Skeletal muscle cell (primary cell): ENCODE data around the gene GLT6D1.
"Not testable (repeated sequence)": the region's sequence is repeated elsewhere in the genome, so short reads cannot be mapped to it uniquely, and the experiment has no call there.

Source experiments
- DNase-seq: peaks from one replicate; pipeline ENCODE4 v3.0.0-alpha.2; 2010; ENCODE audit warnings: low read depth
- H3K4me3 ChIP-seq: 2 replicates; pipeline ENCODE4 v1.5.1; 2011; ENCODE audit warnings: low read depth, mild to moderate bottlenecking, control low read depth, low read length, moderate library complexity

The GLT6D1 gene, protein sequence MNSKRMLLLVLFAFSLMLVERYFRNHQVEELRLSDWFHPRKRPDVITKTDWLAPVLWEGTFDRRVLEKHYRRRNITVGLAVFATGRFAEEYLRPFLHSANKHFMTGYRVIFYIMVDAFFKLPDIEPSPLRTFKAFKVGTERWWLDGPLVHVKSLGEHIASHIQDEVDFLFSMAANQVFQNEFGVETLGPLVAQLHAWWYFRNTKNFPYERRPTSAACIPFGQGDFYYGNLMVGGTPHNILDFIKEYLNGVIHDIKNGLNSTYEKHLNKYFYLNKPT

GRCh38 chr9:135639196-135639595 is at the start of gene GLT6D1:
Gene GLT6D1, minus strand, starts transcription at chr9:135639540. Its CDS starts 353 bp downstream, at chr9:135639187.
- DNase-seq, result no peak
- H3K4me3 ChIP-seq, result no peak within 1 kb of the TSS

DNA sequence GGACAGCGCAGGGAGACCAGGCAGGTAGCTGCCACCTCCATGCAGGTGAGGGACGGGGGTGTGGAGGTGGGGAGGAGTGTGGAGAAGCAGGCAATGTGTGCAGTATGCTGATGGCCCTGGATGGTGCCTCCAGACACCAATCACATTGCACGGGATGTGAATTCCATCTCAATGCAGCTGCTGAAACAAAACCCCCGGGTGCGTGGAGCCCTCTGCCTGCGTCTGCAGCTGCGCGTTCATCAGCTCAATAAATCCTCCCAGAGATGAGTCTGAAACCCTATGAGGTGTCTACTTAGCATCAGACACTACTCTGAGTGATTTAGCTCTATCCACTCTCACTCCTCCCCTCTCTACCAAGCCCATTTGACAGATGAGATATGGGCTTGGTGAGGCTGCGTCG is 49.7 kb upstream of the GLT6D1 start:
- DNase-seq, result no peak
- H3K4me3 ChIP-seq, result no peak overlapping the region

- DNase-seq, result no peak
- H3K4me3 ChIP-seq, result no peak overlapping the region
These were observed 47.9 kb upstream of the GLT6D1 start for GRCh38 chr9:135687216-135687615.

- no peak overlapping the region for H3K4me3 ChIP-seq
- no peak for DNase-seq
These were observed 45.4 kb upstream of the GLT6D1 start for GRCh38 chr9:135684691-135685090.

- H3K4me3 ChIP-seq, result no peak overlapping the region
- DNase-seq, result no peak
These were observed 44.2 kb upstream of the GLT6D1 start for GRCh38 chr9:135683401-135684034.

GRCh38 chr9:135681161-135681560 is 41.8 kb upstream of the GLT6D1 start:
- H3K4me3 ChIP-seq, result no peak overlapping the region

DNA sequence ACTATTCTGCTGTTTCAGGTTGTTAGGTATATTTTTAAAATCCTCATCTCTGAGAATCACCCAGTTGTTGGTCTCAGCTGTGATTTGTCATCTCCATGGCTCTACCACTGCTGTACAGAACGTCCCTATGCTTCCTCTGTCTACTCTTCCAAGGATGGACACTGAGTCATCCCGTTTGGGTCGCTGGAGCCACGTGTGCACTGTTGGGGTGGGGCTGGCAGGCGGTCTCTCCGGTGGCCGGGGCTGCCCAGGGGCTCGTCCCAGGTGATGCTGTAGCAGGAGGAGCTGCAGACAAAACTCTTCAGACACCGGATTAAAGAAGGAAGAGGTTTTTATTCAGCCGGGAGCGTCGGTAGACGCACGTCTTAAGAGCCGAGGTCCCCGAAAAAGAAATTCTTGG is 40.7 kb upstream of the GLT6D1 start:
- DNase-seq, result no peak
- H3K4me3 ChIP-seq, result no peak overlapping the region

More at GRCh38 chr9:135681161-135681560, 41.8 kb upstream of the GLT6D1 start:
- DNase-seq, result no peak

DNA sequence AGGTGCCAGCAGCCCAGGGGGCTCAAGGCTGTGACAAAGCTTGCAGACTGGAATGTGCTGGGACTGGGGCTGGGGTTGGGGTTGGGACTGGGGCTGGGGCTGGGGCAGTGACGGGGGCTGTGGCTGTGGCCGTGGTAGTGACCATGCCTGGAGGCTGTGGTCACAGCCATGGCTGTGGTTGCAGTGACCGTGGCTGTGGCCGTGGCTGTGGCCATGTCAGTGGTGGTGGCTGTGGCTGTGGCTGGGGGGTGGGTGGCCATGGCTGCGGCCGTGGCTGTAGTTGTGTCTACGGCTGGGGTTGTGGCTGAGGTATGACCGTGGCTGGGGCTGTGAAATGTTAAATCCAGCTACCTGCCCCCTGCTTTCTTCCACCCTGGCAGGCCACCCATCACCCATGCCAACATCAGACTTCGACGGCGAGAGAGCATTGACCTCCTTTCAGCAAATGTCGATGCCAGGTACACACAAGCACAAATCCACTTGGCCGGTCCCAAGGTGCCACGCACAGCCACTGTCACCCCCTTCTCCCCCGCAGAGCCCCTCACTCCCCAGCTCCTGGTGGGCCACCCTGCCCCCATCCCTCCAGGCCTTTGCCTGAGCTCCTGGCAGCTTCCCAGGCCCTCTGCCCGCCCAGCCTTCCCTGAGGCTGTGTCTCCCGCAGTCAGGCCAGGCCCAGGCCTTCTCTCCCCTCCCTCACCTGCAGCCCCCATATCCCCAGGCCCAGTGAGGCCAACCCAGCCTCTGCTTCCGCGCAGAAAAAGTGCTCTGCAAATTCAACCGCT is 39.1 kb upstream of the GLT6D1 start:
- DNase-seq, result no peak

DNA sequence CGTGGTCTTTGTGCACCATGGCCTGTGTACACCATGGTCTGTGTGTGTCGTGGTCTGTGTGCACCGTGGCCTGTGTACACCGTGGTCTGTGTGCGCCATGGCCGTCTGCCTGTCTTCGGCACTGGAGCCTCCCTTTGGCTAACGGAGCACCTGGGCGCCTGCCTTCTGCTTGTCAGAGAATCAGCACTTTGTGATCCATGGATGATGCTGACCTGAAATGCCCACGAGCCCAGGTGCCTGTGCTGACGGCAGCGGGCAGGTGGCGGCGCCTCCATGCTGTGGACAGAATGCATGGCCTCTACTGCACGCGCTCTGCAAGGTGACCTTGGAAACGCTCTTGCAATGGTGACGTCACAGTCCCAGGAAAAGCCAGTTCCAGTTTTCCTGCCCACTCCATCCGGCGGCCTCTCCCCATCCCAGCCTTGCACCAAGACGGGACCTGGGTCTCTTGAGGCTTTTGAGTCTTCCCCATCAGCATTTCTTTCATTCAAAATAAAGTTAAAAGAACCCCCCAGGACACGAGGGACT is 38.4 kb upstream of the GLT6D1 start:
- H3K4me3 ChIP-seq, result no peak overlapping the region
- no peak for DNase-seq

More for the DNA sequence above, 39.1 kb upstream of the GLT6D1 start:
- no peak overlapping the region for H3K4me3 ChIP-seq

DNA sequence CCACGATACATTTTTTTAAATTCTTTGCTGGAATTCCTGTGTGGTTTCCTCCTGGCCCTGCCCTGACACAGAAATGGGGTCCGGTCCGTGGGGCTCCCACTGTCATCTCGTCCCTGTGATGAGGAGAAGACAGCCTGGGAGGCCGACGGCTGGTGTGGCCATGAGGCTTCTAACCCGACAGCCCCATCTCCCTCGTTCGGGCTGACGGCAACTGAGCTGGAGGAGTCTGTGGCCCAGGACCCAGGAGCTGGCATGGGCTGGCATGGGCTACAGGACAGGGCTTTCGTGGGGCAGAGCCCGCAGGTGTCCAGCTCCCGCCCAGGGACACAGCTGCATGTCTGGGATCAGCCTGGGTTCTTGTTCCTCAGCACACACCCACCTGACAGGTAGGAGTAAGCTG is 37.6 kb upstream of the GLT6D1 start:
- H3K4me3 ChIP-seq, result no peak overlapping the region
- no peak for DNase-seq

DNA sequence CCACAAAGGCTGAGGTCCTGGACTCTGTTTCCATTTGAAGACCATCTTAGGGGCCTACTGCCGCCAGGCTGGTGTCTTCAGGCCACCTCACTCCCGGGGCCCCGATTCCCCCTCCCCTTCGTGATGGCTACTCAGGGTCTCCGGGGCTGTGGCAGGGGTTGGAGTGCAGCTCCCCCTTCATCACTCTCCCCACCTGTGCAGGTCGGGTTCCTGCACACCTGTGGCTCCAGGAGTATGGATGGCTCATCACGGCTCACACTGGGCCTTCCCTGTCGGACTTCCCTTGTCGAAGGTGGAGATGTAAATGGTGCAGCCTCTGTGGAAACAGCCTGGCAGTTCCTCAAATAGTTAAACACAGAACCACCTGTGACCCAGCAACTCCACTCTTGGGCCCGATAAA is 35.6 kb upstream of the GLT6D1 start:
- DNase-seq, result no peak
- H3K4me3 ChIP-seq, result no peak overlapping the region

DNA sequence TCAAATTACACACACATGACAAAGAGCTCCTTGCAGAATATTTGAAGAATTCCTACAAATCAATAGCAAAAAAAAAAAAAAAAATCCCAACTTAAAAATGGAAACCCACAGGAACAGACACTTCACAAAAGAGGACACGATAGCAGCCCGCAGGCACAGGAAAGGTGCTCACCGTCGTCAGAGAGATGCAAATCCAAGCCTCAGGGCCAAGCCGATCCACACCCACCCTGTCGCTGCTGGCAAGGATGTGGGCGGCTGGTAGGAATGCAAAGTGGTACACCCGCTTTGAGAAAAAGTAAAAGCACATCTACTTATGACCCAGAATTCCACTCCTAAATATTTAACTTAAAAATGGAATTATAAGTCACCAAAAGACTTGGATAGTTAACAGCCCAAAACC is 34.6 kb upstream of the GLT6D1 start:
- H3K4me3 ChIP-seq, result no peak overlapping the region

DNA sequence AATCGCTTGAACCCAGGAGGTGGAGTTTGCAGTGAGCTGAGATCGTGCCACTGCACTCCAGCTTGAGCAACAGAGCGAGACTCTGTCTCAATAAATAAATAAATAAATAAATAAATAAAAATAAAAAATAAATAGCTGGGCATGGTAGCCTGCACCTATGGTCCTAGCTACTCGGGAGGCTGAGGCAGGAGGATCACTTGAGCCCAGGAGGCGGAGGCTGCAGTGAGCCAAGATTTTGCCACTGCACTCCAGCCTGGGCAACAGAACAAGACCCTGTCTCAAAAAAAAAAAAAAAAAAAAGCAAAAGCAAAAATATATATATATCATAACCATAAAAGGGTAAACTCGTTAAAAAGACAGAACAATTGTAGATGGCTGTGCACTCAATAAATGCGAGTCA is 33.4 kb upstream of the GLT6D1 start:
- DNase-seq, H3K4me3 ChIP-seq: not testable (repeated sequence)

More for the DNA sequence above, 34.6 kb upstream of the GLT6D1 start:
- DNase-seq, result no peak

DNA sequence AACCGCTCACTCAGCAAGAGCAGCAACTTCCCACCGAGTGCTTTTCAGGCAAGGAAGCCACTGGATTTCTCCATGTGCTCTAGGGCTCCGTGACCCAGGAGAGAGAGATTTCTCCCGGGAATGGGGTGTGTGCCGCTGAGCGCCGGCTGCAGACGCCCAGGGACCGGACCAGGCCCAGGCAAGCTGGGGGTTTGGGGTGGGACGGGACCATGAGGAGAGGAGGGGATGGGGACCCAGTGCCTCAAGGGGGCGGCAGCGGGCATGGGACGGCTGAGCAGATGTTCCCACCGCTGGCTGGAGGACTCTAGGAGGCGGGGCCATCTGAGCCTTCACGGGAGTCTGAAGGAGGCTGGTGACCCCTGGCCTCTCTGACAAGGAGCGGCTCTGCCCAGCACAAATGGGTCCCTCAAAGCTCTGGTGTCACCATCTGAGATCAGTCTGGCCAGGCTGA is 32.3 kb upstream of the GLT6D1 start:
- DNase-seq, result no peak
- no peak overlapping the region for H3K4me3 ChIP-seq

GRCh38 chr9:135670721-135671590 is 31.6 kb upstream of the GLT6D1 start:
- no peak overlapping the region for H3K4me3 ChIP-seq
- DNase-seq, result no peak

GRCh38 chr9:135669616-135670285 is 30.4 kb upstream of the GLT6D1 start:
- H3K4me3 ChIP-seq, result no peak overlapping the region
- no peak for DNase-seq

DNA sequence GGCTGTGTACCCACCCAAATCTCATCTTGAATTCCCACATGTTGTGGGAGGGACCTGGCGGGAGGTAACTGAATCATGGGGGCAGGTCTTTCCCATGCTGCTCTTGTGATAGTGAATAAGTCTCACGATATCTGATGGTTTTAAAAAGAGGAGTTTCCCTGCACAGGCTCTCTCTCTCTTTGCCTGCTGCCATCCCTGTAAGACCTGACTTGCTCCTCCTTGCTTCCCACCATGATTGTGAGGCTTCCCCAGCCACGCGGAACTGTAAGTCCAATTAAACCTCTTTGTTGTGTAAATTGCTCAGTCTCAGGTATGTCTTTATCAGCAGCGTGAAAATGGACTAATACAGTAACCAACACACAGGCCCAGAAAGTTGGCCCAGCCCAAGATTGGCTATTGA is 29.7 kb upstream of the GLT6D1 start:
- DNase-seq, H3K4me3 ChIP-seq: not testable (repeated sequence)

DNA sequence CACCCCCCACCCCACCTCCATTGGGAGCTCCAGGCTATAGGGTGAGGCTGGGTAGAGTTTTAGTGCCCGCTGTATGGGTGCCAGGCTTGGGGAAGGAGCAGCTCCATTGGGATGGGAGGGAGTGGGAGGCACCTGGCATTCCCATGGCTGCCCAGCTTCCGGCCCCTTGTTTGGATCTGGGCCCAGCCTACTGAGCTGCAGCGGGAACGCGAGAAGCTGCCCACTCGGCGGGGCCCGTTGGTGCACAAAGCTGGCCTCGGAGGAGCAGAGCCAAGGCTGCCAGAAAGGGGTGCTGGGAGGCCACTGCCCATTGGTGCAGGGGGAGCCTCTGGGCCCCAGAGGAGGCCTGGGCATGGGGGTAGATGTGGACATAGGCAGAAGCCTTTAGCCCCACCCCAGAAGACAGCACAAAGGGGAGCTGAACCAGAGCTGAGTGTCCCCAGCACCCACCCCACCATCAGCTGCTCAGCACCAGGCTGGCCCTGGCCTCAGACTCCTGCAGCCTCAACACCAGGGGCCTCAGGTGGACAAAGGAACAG is 28.2 kb upstream of the GLT6D1 start:
- no peak overlapping the region for H3K4me3 ChIP-seq
- no peak for DNase-seq
